Daoy (cell line): Measurements from ENCODE around the gene CEACAM21. TPM values are rescaled to one million over a fixed set of nuclear protein-coding genes. Genes with fewer than 3 reads are reported as not detected.

Experiments used
- DNase-seq: peaks from one replicate; pipeline ENCODE4 v3.0.0-alpha.2; 2015; ENCODE audit warnings: low read depth
- total RNA-seq: library from RNA; depleted of rRNA; stranded (reverse); fragments of >200 nt; shearing (Covaris generic); gene quantifications from 2 replicates; pipeline ENCODE4 v1.2.3, GENCODE V29; 2014; rRNA removed

The CEACAM21 gene
- 0.12 TPM in 1 of 2 replicates, not detected in the other for total RNA-seq

DNA sequence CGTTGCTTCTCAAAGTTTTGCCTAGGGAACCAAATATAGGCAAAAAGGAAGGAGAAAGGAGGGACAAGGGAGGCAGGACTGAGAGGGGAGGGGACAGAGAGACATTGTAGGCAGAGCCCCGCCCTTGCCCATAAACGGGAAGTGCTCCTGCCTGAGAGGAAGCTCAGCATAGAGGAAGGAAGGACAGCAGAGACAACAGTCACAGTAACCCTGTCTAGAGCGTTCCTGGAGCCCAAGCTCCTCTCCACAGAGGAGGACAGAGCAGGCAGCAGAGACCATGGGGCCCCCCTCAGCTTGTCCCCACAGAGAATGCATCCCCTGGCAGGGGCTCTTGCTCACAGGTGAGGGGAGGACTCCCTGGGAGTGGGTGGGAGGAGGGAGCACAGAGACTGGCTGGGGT is at the start of gene CEACAM21:
Gene CEACAM21 (plus strand): TSS at position 169 of the 400 bp plus-strand sequence. CDS start 109 bp downstream, at position 278.
- peak; percentile 41 for DNase-seq

GRCh38 chr19:41527089-41527488 is 48.9 kb upstream of the CEACAM21 start:
- DNase-seq, result no peak

- no peak for DNase-seq
Observed at GRCh38 chr19:41528106-41528505, 47.9 kb upstream of the CEACAM21 start.

DNA sequence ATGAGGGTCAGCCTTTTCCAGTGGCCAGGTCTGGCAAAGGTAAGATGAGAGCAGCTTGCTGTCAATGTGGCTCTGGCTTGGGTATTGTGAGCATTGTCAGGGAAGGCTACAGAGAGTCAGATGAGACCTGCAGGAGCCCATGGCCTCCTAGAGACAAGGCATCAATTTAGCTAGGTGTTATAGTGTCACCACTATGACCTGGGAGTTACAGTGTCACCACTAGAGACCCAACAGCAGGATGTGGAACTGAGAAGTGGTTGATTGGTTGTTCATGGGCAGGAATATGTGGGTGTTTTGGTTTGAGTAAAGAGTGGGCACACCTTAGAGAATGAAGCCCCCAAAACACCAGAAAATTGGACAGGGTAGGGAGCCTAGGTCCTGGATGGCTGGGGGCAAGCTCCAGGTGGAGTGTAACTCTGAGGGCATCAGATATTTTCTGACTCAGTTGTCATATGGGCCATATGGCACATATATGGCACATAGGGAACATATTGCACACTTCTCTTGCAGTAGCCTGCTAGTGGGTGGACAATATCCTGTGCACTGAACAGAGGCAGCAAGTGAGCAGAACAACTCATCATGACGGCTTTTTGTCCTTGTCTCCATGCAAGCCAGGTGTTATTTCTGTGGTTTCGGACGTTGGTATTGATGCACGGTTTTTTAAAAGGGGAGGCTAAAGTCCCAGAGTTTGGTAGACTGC is 46.3 kb upstream of the CEACAM21 start:
- no peak for DNase-seq

GRCh38 chr19:41530184-41530534 is 45.8 kb upstream of the CEACAM21 start:
- no peak for DNase-seq

DNA sequence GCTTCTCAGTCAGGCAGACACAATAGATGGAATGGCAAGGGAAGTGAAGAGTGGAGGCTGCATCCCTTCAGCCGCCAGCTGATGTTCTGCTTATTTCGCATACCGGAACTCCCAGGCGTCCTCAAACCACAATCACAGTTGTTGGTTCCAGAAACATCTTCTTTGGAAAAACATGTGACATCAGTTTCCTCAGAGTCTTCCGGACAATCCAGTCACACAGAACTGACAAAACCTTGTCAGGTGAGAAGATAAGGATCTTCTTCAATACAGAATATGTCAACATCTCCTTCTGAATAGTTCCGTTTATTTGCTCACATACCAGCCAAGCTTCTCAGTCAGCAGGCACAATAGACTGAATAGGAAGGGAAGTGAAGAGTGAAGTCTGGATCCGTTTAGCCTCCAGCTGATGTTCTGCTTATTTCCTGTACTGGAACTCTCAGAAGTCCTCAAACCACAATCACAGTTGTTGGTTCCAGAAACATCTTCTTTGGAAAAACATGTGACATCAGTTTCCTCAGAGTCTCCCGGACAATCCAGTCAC is 45.1 kb upstream of the CEACAM21 start:
- DNase-seq, result no peak

GRCh38 chr19:41531438-41532311 is 44.3 kb upstream of the CEACAM21 start:
- DNase-seq, result peak; percentile 86

GRCh38 chr19:41532526-41532925 is 43.4 kb upstream of the CEACAM21 start:
- DNase-seq, result no peak

- no peak for DNase-seq
Observed at GRCh38 chr19:41533671-41534215, 42.2 kb upstream of the CEACAM21 start.

DNA sequence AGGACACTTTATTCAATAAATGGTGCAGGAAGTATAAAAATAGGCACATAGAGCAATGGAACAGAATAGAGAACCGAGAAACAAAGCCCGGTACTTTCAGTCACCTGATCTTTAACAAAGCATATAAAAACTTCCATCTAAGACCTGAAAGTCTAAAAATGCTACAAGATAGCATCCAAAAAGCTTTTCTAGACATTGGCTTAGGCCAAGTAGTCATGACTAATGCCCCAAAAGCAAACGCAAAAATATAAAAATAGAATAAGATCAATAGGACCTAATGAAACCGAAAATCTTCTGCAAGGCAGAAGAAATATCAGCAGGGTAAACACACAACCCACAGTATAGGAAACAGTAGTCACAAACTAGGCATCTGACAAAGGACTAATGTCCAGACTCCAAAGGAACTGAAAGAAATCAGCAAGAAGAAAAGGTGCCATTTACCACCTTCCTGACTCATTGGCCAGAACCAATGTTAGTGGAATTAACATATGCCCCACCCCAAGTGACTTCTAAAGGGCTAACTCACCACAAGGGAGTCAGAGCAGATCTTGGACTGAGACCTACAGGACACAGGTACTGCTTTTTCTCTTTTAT is 40.8 kb upstream of the CEACAM21 start:
- no peak for DNase-seq

DNA sequence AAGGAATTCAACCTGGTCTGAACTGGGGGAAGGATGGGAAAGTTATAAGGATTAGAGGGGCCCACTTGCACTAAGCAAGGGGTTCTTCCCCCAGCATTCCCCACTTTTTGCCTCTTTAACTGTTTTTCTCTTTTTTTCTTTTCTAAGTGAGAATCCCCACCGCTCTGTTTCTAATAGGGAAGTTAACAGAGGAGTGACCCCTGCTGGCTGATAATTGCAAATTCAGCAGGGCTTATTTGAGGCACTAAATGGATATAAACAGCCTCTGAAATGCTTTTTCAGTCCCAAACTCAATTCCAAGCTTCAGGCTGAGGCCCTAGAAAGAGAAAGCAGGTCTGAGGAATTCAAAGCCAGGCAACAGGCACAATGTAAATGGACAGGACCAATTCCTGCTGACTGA is 38.2 kb upstream of the CEACAM21 start:
- DNase-seq, result no peak

DNA sequence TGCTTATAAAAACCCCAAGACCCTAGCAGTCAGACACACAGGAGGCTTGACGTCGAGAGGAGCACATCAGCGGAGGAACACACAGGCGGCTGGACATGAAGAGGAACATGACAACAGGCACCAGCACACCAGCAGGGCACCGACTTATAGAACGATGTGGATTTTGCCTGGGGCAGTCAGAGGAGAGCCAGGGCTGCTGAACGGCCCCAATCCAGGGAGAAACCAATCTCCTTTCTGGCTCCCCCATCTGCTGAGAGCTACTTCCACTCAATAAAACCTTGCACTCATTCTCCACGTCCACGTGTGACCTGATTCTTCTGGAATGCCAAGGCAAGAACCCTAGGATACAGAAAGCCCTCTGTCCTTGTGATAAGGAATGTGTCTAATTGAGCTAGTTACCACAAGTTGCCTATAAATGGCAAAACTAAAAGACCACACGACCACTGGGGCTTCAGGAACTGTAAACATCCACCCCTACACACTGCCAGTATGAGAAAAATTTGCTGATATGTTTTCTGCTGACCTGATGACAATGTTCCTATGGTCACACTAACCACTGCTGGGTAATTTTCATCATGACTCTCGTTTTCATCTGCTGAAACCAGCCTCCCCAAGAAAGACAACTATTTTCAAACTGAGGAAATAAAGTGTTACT is 35.8 kb upstream of the CEACAM21 start:
- DNase-seq, result peak; percentile 51

GRCh38 chr19:41541990-41542584 is 33.9 kb upstream of the CEACAM21 start:
- peak; percentile 57 for DNase-seq

- DNase-seq, result no peak
Observed at GRCh38 chr19:41542622-41543021, 33.3 kb upstream of the CEACAM21 start.

- DNase-seq, result no peak
Observed at GRCh38 chr19:41543582-41543981, 32.4 kb upstream of the CEACAM21 start.

- DNase-seq, result no peak
Observed at GRCh38 chr19:41545547-41545946, 30.4 kb upstream of the CEACAM21 start.

DNA sequence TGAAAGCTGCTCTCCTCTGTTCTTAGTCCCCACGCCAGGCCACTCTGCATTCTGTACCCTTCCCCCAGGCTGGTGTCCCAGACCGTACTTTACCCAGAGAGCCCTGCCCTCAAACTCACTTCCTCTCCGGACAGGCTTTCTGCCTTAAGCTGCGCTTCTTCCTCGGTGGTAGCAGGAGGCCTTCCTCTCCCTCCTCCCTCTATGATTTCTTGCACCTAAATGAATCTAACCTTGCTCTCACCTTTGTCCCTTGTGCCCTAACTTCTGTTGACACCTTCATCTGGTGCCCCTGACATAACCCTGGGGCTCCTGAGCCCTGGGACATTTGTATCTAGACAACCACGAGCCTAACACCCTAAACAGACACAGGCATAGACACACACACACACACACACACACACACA is 29.6 kb upstream of the CEACAM21 start:
- DNase-seq, result no peak

DNA sequence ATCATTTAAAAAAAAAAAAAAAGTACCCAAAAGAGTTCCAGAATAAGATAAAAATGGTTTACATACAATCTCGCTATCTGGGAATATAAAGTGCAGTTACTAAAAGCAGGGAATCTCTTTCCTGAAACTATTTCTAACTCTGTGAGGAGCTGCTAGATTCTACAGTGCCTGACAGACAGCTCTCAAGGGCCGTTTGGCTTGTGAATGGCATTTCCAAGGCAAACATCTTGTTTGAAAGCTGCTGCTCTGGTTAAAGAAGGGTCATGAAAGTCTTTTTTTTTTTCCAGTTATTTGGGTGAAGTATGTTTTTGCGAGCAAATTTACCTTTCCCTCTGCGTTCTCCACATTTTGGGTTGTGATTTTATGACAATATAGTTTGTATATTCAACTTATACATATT is 29.0 kb upstream of the CEACAM21 start:
- DNase-seq, result no peak

GRCh38 chr19:41547569-41547968 is 28.4 kb upstream of the CEACAM21 start:
- DNase-seq, result no peak

GRCh38 chr19:41548047-41548446 is 27.9 kb upstream of the CEACAM21 start:
- no peak for DNase-seq
